Measurements from ENCODE around the gene ADAMTS12. TPM values are rescaled to one million over a fixed set of nuclear protein-coding genes. Genes with fewer than 3 reads are reported as not detected.

ADAMTS12 gene
- total RNA-seq, 2 experiments from 2014 or later = not detected

DNA sequence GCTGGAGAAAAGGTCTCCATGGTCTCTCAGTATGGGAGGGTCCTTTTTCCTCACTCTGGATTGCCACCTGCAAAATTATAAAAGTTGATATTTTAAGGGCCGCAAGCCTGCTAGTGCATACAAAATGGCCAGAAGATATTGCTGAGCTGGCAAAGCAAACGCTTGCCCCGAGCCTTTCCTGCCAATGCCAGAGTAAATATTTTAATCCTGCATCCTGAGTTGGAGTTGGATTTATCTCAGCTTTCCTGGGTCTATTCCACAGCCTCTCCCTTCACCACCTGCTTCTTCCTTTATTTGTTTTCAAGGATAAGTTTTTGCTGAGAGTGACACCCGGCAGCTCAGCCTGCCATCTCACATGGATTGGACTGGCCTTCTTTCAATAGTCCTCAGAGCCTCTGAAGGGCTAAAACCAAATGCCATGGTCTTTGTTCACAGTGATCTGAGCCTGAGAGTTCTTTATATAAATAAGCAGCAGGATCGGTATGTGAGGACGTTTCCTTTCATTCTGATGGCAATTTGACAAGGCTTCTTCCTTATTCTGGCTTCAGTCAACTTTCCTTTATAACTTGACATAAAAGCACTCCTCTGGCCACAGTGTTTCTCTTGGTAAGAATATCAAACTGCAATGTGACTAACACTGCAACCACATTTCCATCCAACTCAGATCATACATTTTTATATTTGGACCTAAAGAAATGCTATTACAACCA is 170.1 kb downstream of the ADAMTS12 start:
- no peak for ATAC-seq
- Mint-ChIP-seq H3K27me3 (peaks cover 2% of the 10 kb centered on the region), H3K9me3 (no peaks in the 10 kb centered on the region), H3K27ac (no peak overlapping the region), H3K4me3 (no peak overlapping the region), H3K36me3 (ENCODE audit: low read depth) (no peaks in the 10 kb centered on the region), H3K4me1 (ENCODE audit: low read depth) (no peaks in the 10 kb centered on the region)
- ChIA-PET CTCF (interaction anchor here (1.2 kb wide), 1 partner anchor 135 kb away, joined by 3 read pairs; no protein-coding TSS in a partner anchor), POLR2A (no interaction called here)
- intact Hi-C loops (cut with micrococcal nuclease) = no loop called here
- TF ChIP-seq, protein P1, sequence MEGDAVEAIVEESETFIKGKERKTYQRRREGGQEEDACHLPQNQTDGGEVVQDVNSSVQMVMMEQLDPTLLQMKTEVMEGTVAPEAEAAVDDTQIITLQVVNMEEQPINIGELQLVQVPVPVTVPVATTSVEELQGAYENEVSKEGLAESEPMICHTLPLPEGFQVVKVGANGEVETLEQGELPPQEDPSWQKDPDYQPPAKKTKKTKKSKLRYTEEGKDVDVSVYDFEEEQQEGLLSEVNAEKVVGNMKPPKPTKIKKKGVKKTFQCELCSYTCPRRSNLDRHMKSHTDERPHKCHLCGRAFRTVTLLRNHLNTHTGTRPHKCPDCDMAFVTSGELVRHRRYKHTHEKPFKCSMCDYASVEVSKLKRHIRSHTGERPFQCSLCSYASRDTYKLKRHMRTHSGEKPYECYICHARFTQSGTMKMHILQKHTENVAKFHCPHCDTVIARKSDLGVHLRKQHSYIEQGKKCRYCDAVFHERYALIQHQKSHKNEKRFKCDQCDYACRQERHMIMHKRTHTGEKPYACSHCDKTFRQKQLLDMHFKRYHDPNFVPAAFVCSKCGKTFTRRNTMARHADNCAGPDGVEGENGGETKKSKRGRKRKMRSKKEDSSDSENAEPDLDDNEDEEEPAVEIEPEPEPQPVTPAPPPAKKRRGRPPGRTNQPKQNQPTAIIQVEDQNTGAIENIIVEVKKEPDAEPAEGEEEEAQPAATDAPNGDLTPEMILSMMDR (IDR thresholded peaks at IDR 0.05) = no peak
- no peak for DNase-seq

DNA sequence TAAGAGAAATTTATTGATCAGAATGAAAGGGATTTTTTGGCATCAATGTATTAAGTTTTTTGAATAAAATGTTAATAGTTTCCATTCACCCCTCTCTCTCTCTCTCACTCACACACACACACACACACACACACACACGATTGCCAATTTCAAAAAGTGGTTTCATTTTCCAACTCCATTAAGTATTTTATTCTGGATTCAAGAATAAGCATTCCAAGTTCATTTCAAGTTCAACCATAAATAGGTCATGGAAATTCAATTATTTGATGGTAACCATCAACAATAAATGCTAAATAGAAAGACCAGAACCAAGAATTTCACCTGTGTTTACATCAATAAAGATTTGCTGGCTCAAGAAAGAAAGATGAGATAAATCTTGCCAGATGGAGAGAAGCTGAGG is 171.6 kb downstream of the ADAMTS12 start:
- no peak overlapping the region for H3K4me3 Mint-ChIP-seq
- H3K36me3 Mint-ChIP-seq (ENCODE audit: low read depth) = no peaks in the 10 kb centered on the region
- peaks cover 2% of the 10 kb centered on the region for H3K27me3 Mint-ChIP-seq
- CTCF ChIA-PET = interaction anchor here (1.0 kb wide), 1 partner anchor 9 kb away, joined by 3 read pairs; no protein-coding TSS in a partner anchor
- DNase-seq = no peak
- no peaks in the 10 kb centered on the region for H3K4me1 Mint-ChIP-seq (ENCODE audit: low read depth)
- intact Hi-C loops (cut with micrococcal nuclease) = no loop called here
- POLR2A ChIA-PET = no interaction called here
- no peak for ATAC-seq
- H3K9me3 Mint-ChIP-seq = peaks cover 3% of the 10 kb centered on the region
- H3K27ac Mint-ChIP-seq = no peak overlapping the region
- TF ChIP-seq, protein P1 (IDR thresholded peaks at IDR 0.05) = no peak

DNA sequence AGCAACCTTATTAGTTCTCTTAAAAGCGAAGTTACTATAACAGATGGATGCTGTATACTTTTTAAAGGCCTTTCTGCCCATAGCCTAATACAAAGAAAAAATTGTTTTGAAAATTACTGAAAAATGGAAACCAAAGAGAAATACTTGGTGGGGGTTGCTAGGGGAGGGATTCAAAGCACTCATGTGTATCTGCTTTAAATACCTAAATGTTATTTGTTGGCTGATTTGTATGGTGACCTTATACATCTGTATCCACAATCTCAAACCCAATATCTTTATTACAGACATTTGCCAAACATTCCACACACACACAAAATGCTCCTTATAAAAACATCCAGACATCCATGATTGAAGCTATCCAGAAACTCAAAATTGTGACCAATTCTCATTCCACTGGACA is 172.0 kb downstream of the ADAMTS12 start:
- Mint-ChIP-seq H3K36me3 (ENCODE audit: low read depth) (no peaks in the 10 kb centered on the region), H3K27ac (no peak overlapping the region), H3K9me3 (peaks cover 3% of the 10 kb centered on the region), H3K27me3 (peaks cover 2% of the 10 kb centered on the region), H3K4me3 (no peak overlapping the region), H3K4me1 (ENCODE audit: low read depth) (no peaks in the 10 kb centered on the region)
- POLR2A ChIA-PET = no interaction called here
- CTCF ChIA-PET = interaction anchor here (1.0 kb wide), 1 partner anchor 9 kb away, joined by 3 read pairs; no protein-coding TSS in a partner anchor
- TF ChIP-seq, protein P1 (IDR thresholded peaks at IDR 0.05) = no peak
- DNase-seq (no peak), ATAC-seq (no peak)
- intact Hi-C loops (cut with micrococcal nuclease) = no loop called here

DNA sequence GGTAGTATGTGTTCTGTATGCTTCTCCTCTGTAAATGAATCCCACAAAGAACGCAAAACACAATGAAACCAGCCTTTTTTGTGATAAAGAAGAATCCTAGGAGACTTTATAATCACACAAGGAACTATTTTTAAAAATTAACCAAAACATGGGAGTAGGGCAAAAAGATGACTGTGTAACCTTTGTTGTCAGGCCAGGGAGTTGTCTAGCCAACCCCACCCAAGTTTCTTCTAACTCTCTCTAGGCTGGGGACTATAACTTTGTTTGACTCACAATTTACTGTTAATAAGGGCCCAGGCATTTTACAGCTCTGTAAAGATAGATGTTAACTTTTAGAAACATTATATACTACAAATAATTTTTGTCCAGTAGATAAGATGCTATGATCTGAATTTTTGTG is 176.1 kb downstream of the ADAMTS12 start:
- TF ChIP-seq, protein P1 (IDR thresholded peaks at IDR 0.05) = no peak
- no peak overlapping the region for H3K27ac Mint-ChIP-seq
- CTCF ChIA-PET = no interaction called here
- no peaks in the 10 kb centered on the region for H3K36me3 Mint-ChIP-seq (ENCODE audit: low read depth)
- POLR2A ChIA-PET = no interaction called here
- ATAC-seq (no peak), DNase-seq (no peak)
- peaks cover 8% of the 10 kb centered on the region for H3K9me3 Mint-ChIP-seq
- H3K27me3 Mint-ChIP-seq = peaks cover 2% of the 10 kb centered on the region
- H3K4me1 Mint-ChIP-seq (ENCODE audit: low read depth) = no peaks in the 10 kb centered on the region
- no peak overlapping the region for H3K4me3 Mint-ChIP-seq
- intact Hi-C loops (cut with micrococcal nuclease) = no loop called here

DNA sequence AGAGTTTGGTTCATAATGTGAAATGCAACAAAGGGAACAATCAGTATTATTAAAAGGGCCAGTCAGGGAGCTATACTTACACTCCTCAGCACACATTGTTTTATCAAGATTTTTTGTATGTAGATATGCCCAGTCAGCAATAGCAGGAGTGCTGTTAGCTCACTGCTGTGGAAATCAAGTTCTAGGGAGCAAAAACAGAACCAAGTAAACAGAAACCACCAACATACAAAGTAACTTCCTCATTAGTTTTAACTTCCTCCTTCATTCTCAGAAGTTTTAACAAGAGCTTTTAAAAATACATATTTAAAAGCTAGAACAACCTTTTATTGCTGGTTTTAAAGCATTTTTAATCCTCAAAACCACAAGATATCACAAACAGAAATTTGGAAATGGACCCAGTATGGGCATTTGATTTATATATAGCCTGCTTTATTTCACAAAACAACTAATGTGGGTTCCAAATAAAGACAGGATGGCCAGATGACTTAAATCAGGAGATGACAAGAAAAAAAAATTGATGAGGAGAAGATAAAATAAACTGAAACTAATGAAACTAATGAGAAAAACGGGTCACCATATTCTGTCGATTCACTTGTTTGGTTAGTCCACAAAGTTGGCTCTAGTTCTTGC is 178.5 kb downstream of the ADAMTS12 start:
- ATAC-seq = no peak
- peaks cover 8% of the 10 kb centered on the region for H3K9me3 Mint-ChIP-seq
- H3K4me3 Mint-ChIP-seq = no peak overlapping the region
- TF ChIP-seq, protein P1 (IDR thresholded peaks at IDR 0.05) = no peak
- ChIA-PET CTCF (no interaction called here), POLR2A (no interaction called here)
- no peaks in the 10 kb centered on the region for H3K4me1 Mint-ChIP-seq (ENCODE audit: low read depth)
- no peaks in the 10 kb centered on the region for H3K27me3 Mint-ChIP-seq
- H3K27ac Mint-ChIP-seq = no peak overlapping the region
- H3K36me3 Mint-ChIP-seq (ENCODE audit: low read depth) = no peaks in the 10 kb centered on the region
- intact Hi-C loops (cut with micrococcal nuclease) = no loop called here
- DNase-seq = no peak

Measured in activated CD8-positive, alpha-beta T cell treated with anti-CD3 and anti-CD28 coated beads for 36 hours (primary cell).